ENCODE measurements around the gene BDKRB1. TPM values are rescaled to one million over a fixed set of nuclear protein-coding genes. Genes with fewer than 3 reads are reported as not detected.

The BDKRB1 gene
- polyA plus RNA-seq, 2 of the 4 experiments (the other 2 are of a cell fraction) = 2.8 to 3.5 TPM

DNA sequence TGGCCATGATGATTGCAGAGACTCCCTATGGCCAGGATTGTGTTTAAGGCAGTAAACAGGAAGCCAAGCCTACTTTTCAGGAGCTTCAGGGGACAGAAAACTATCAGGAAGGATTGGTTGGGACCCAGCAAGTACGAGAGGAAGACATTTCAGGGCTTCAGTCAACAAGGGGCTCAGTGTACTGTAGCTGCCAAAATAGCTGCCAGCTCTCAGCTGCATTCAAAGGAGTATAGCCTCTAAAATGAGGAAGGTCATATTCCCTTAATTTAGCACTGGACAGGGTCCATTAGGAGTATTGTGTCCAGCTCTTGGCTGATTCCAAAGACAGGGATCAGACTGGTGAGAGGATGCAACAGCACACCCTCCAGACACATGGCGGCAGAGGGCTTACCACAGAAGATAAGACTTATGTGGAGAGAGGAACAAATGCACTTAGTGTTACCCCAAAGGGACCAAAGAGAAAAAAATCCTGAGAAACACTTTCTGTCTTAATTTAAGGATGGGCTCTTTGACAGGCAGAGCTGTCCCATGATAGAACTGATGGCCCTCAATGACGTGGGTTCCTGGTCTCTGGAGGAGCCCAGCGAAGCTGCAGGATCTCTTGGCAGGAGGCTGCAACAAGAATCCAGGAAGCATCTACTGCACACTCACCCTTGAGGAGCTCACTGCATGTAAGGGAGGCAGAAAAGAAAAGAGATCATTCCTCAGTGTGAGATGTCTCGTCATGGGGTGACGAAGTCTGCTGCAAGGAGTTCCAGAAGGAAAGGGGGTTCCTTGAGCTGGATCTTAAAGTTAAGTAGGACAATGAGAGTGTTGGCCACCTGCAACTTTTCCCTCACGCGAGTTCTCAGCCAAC lies 14.8 kb downstream of the BDKRB1 start:
- Histone ChIP-seq H3K4me2 (no peak overlapping the region), H3K4me1 (peaks cover 62% of the 10 kb centered on the region), H3K9me3 (peaks cover 21% of the 10 kb centered on the region), H3K27ac (peak overlapping the region; percentile 82 to 92; a peak in 5 of 6 replicates), H3K4me3 (no peak overlapping the region)
- no peak for ATAC-seq
- ChIA-PET POLR2A (no interaction called here), CTCF (interaction anchor here (1.2 to 18.7 kb wide), 5 partner anchors 9 to 169 kb away, joined by 3 to 486 read pairs (median 65); partner anchors contain the start of gene BDKRB1)
- FAIRE-seq = no peak
- DNase-seq (ENCODE audit: low read depth in 1 of 2, low spot score in 1 of 2) = no peak
- WGBS (ENCODE audit: missing lambda C conversion rate) = 91% methylated on average over 8 of the region's 8 CpGs
- no peak for TF ChIP-seq NPAS2 (CRISPR knock-in tag; IDR thresholded peaks at IDR 0.05; ENCODE audit: borderline replicate concordance)

DNA sequence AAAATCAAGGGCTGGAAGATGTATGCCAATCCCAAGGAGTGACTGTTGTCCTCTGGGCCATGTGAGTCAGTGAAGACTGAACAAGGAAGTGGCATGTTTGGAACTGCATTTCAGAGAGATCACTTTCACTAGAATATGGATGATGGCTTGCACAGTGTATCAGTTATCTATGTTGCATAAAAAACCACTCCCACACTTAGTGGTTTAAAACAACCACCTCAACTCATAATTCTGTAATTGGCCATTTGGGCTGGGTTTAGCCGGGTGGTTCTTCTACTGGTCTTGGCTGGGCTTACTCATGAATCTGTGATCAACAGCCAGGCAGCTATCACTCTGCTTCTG lies 15.4 kb downstream of the BDKRB1 start:
- H3K4me2 ChIP-seq = no peak overlapping the region
- TF ChIP-seq, protein P1, sequence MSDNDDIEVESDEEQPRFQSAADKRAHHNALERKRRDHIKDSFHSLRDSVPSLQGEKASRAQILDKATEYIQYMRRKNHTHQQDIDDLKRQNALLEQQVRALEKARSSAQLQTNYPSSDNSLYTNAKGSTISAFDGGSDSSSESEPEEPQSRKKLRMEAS (IDR thresholded peaks at IDR 0.05) = no peak
- TF ChIP-seq MAFK (IDR thresholded peaks at IDR 0.05; ENCODE audit: partially characterized antibody) (no peak), HDAC2 (IDR thresholded peaks at IDR 0.05) (no peak), HOXB13 (CRISPR knock-in tag; IDR thresholded peaks at IDR 0.05; ENCODE audit: low read depth) (no peak), POLR2AphosphoS2 (conservative IDR thresholded peaks at IDR 0.05; ENCODE audit: low read length) (no peak), ZSCAN20 (CRISPR knock-in tag; IDR thresholded peaks at IDR 0.05) (no peak), CHD4 (IDR thresholded peaks at IDR 0.05; ENCODE audit: borderline replicate concordance) (no peak), ZFP36 (IDR thresholded peaks at IDR 0.05; ENCODE audit: borderline replicate concordance, partially characterized antibody) (no peak), SREBF2 (IDR thresholded peaks at IDR 0.05) (no peak), RFX5 (IDR thresholded peaks at IDR 0.05) (no peak), POLR2A (IDR thresholded peaks at IDR 0.05; ENCODE audit: low read length) (no peak), NPAS2 (CRISPR knock-in tag; IDR thresholded peaks at IDR 0.05; ENCODE audit: borderline replicate concordance) (no peak), HOXA7 (CRISPR knock-in tag; IDR thresholded peaks at IDR 0.05) (no peak)
- TF ChIP-seq, protein P2, sequence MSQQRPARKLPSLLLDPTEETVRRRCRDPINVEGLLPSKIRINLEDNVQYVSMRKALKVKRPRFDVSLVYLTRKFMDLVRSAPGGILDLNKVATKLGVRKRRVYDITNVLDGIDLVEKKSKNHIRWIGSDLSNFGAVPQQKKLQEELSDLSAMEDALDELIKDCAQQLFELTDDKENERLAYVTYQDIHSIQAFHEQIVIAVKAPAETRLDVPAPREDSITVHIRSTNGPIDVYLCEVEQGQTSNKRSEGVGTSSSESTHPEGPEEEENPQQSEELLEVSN (IDR thresholded peaks at IDR 0.05; ENCODE audit: borderline replicate concordance, low read depth) = no peak
- TF ChIP-seq, protein P3, sequence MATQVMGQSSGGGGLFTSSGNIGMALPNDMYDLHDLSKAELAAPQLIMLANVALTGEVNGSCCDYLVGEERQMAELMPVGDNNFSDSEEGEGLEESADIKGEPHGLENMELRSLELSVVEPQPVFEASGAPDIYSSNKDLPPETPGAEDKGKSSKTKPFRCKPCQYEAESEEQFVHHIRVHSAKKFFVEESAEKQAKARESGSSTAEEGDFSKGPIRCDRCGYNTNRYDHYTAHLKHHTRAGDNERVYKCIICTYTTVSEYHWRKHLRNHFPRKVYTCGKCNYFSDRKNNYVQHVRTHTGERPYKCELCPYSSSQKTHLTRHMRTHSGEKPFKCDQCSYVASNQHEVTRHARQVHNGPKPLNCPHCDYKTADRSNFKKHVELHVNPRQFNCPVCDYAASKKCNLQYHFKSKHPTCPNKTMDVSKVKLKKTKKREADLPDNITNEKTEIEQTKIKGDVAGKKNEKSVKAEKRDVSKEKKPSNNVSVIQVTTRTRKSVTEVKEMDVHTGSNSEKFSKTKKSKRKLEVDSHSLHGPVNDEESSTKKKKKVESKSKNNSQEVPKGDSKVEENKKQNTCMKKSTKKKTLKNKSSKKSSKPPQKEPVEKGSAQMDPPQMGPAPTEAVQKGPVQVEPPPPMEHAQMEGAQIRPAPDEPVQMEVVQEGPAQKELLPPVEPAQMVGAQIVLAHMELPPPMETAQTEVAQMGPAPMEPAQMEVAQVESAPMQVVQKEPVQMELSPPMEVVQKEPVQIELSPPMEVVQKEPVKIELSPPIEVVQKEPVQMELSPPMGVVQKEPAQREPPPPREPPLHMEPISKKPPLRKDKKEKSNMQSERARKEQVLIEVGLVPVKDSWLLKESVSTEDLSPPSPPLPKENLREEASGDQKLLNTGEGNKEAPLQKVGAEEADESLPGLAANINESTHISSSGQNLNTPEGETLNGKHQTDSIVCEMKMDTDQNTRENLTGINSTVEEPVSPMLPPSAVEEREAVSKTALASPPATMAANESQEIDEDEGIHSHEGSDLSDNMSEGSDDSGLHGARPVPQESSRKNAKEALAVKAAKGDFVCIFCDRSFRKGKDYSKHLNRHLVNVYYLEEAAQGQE (IDR thresholded peaks at IDR 0.05) = no peak
- TF ChIP-seq, protein P4, sequence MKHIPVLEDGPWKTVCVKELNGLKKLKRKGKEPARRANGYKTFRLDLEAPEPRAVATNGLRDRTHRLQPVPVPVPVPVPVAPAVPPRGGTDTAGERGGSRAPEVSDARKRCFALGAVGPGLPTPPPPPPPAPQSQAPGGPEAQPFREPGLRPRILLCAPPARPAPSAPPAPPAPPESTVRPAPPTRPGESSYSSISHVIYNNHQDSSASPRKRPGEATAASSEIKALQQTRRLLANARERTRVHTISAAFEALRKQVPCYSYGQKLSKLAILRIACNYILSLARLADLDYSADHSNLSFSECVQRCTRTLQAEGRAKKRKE (CRISPR knock-in tag; IDR thresholded peaks at IDR 0.05; ENCODE audit: low read depth) = no peak
- FAIRE-seq (no peak), ATAC-seq (no peak), DNase-seq (ENCODE audit: low read depth in 1 of 2, low spot score in 1 of 2) (no peak)
- H3K27ac ChIP-seq = peak overlapping the region; percentile 82 to 92; a peak in 5 of 6 replicates
- H3K4me3 ChIP-seq = no peak overlapping the region
- 91% methylated on average over 1 of the region's 1 CpG for WGBS (ENCODE audit: missing lambda C conversion rate)
- POLR2A ChIA-PET = no interaction called here
- H3K4me1 ChIP-seq = peaks cover 62% of the 10 kb centered on the region
- peaks cover 21% of the 10 kb centered on the region for H3K9me3 ChIP-seq
- CTCF ChIA-PET = interaction anchor here (1.2 to 18.7 kb wide), 6 partner anchors 10 to 273 kb away, joined by 3 to 486 read pairs (median 64); partner anchors contain the start of gene BDKRB1
